GM23248 (cell line): ENCODE data around the gene SUSD3. TPM values are rescaled to one million over a fixed set of nuclear protein-coding genes. Genes with fewer than 3 reads are reported as not detected.

Source experiments
- DNase-seq: peaks from one replicate; pipeline ENCODE4 v3.0.0-alpha.2; 2015
- H2AFZ ChIP-seq: fragments of 200-600 bp; sonication (generic); 2 replicates; pipeline ENCODE4 v1.6.1; 2016; ENCODE audit warnings: antibody characterized with exemption
- H3F3A ChIP-seq: fragments of 200-600 bp; sonication (generic); 2 replicates; pipeline ENCODE4 v1.6.1; 2016; ENCODE audit warnings: mild to moderate bottlenecking, antibody characterized with exemption, mixed run types; ENCODE audit not compliant: insufficient read depth
- H3K27ac ChIP-seq: fragments of 200-600 bp; sonication (generic); 2 replicates; pipeline ENCODE4 v1.5.1; 2016; ENCODE audit warnings: mild to moderate bottlenecking
- H3K27me3 ChIP-seq: fragments of 200-600 bp; sonication (generic); replicated peaks from 2 replicates; pipeline ENCODE4 v1.6.1; 2016; ENCODE audit warnings: mild to moderate bottlenecking; ENCODE audit not compliant: insufficient read depth
- H3K36me3 ChIP-seq: fragments of 200-600 bp; sonication (generic); 2 replicates; pipeline ENCODE4 v1.6.1; 2016; ENCODE audit warnings: low read depth, mild to moderate bottlenecking
- H3K4me1 ChIP-seq: fragments of 200-600 bp; sonication (generic); 2 replicates; pipeline ENCODE4 v1.6.1; 2016; ENCODE audit warnings: mild to moderate bottlenecking; ENCODE audit not compliant: insufficient read depth
- H3K4me2 ChIP-seq: fragments of 200-600 bp; sonication (generic); one replicate; pipeline ENCODE4 v1.6.1; 2016; ENCODE audit warnings: mild to moderate bottlenecking; ENCODE audit not compliant: unreplicated experiment
- H3K4me3 ChIP-seq: fragments of 200-600 bp; sonication (generic); 2 replicates; pipeline ENCODE4 v1.5.1; 2016; ENCODE audit warnings: mild to moderate bottlenecking
- H3K79me2 ChIP-seq: fragments of 200-600 bp; sonication (generic); 2 replicates; pipeline ENCODE4 v1.6.1; 2016; ENCODE audit warnings: mild to moderate bottlenecking; ENCODE audit not compliant: insufficient read depth
- H3K9ac ChIP-seq: fragments of 200-600 bp; sonication (generic); 2 replicates; pipeline ENCODE4 v1.6.1; 2016; ENCODE audit warnings: mild to moderate bottlenecking
- H3K9me2 ChIP-seq: fragments of 200-600 bp; sonication (generic); 2 replicates; pipeline ENCODE4 v1.6.1; 2016; ENCODE audit warnings: mixed run types, mild to moderate bottlenecking, moderate library complexity; ENCODE audit not compliant: insufficient read depth
- H3K9me3 ChIP-seq: fragments of 200-600 bp; sonication (generic); one replicate; pipeline ENCODE4 v1.6.1; 2017; ENCODE audit warnings: low read depth
- H4K20me1 ChIP-seq: fragments of 200-600 bp; sonication (generic); 2 replicates; pipeline ENCODE4 v1.6.0; 2016; ENCODE audit not compliant: insufficient read depth
- EZH2 ChIP-seq: fragments of 200-600 bp; sonication (generic); IDR thresholded peaks from 2 replicates; pipeline ENCODE4 v1.6.1; 2018; ENCODE audit warnings: antibody characterized with exemption, mild to moderate bottlenecking; ENCODE audit not compliant: insufficient read depth, poor library complexity, severe bottlenecking
- EZH2phosphoT487 ChIP-seq: fragments of 200-600 bp; sonication (generic); IDR thresholded peaks from 2 replicates; pipeline ENCODE4 v1.6.1; 2018; ENCODE audit warnings: antibody characterized with exemption, moderate library complexity, mild to moderate bottlenecking, low read depth; ENCODE audit not compliant: insufficient read depth
- WGBS, 2 experiments: methylation state at CpG; one replicate each; pipeline ENCODE4 v1.1.6; 2015 to 2017; ENCODE audit warnings: low lambda C conversion rate in 2 of 2, low coverage in 1 of 2; ENCODE audit errors: missing lambda C conversion rate in 2 of 2; 5-methylcytosine and 5-hydroxymethylcytosine counted together
- in situ Hi-C: fragments of 300-500 bp; cut with MboI; formaldehyde crosslinking; loops from 2 replicates; pipeline ENCODE4 v1.15.0; 2020
- polyA plus RNA-seq: library from polyadenylated mRNA; unstranded; fragments of >200 nt; fragmentation: Nextera tagmentation; extraction: Ambion mirVana; gene quantifications from 2 replicates; pipeline ENCODE4 v1.2.1, GENCODE V29; 2016
- total RNA-seq: library from RNA; depleted of rRNA; stranded (reverse); fragments of >200 nt; shearing (Covaris generic); gene quantifications from 2 replicates; pipeline ENCODE4 v1.2.3, GENCODE V29; 2014

SUSD3 gene
- total and polyA plus RNA-seq, 2 experiments from 2014 or later = 0.43 TPM; not detected in 1

DNA sequence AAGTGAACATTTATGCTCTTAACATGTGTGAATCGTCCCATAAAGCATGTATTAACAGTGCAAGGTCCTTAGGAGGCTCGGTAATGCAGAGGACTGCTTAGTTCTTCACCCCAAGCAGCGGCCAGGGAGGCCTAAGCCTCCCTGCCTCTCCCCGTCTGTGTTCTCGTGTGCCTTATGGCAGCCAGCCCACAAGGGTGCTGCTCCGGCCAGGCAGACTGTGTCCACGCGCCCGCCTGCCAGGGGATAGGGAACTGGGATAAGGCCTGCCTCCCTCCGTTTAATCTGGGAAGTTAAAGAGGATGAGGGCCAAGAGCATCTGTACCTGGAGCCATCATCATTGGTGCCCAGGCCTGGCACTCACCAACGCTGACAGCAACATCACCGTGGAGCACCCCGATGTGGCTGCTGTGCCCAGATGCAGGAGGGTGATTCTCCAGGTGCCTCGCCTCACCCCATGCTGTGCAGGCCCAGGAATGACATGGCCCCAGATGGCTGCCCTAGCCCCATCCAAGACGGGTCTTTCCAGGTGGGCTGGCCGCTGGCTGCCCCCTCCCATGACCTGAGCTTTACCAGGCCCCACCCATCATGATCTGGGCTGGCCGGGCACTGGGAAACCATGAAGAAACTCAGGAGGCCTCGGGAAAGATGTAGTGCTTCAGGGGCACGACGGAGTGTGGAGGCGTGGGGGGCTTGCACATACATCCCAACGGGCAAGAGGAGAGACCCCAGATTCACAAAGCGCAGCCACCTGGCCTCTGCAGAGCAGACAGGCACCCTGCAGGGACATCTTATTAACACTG lies 35.6 kb upstream of the SUSD3 start:
- H3K27ac ChIP-seq = no peak overlapping the region
- 72 to 73% methylated on average over 23 of the region's 23 CpGs for WGBS, 2 experiments
- H3K4me3 ChIP-seq = no peak overlapping the region
- no peaks in the 10 kb centered on the region for H3K36me3 ChIP-seq
- no peaks in the 10 kb centered on the region for H4K20me1 ChIP-seq
- no peaks in the 10 kb centered on the region for H3K9me3 ChIP-seq
- in situ Hi-C loops = no loop called here
- no peaks in the 10 kb centered on the region for H3K27me3 ChIP-seq
- H3K9me2 ChIP-seq = no peaks in the 10 kb centered on the region
- no peak for TF ChIP-seq EZH2
- no peak for DNase-seq
- H3K79me2 ChIP-seq = no peaks in the 10 kb centered on the region
- H3K9ac ChIP-seq = no peak overlapping the region
- H3F3A ChIP-seq = no peaks in the 10 kb centered on the region
- no peak overlapping the region for H2AFZ ChIP-seq
- no peaks in the 10 kb centered on the region for H3K4me1 ChIP-seq
- H3K4me2 ChIP-seq = no peak overlapping the region

DNA sequence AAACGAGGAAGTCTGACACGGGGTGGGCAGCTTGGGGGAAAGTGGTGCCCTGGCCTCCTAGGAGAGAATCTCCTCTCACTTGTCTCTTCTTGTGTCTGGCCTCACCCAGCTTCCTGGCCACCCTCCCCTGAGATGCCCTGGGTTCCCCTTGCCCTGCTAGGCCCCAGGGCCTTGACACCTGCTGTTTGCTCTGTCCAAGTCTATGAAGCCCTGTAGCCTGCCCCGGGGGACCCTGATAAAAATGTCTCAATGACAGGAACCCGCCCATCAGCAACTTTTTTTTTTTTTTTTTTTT lies 35.0 kb upstream of the SUSD3 start:
- in situ Hi-C loops = no loop called here
- Histone ChIP-seq H3K4me2 (no peak overlapping the region), H3K9ac (no peak overlapping the region), H3F3A (no peaks in the 10 kb centered on the region), H3K27ac (no peak overlapping the region), H3K9me3 (no peaks in the 10 kb centered on the region), H3K4me1 (no peaks in the 10 kb centered on the region), H3K36me3 (no peaks in the 10 kb centered on the region), H3K27me3 (no peaks in the 10 kb centered on the region), H3K9me2 (no peaks in the 10 kb centered on the region), H3K4me3 (no peak overlapping the region), H3K79me2 (no peaks in the 10 kb centered on the region), H2AFZ (no peak overlapping the region), H4K20me1 (no peaks in the 10 kb centered on the region)
- no peak for DNase-seq
- WGBS, 2 experiments = 67 to 78% methylated on average over 4 of the region's 4 CpGs
- no peak for TF ChIP-seq EZH2phosphoT487
- TF ChIP-seq EZH2 = no peak

DNA sequence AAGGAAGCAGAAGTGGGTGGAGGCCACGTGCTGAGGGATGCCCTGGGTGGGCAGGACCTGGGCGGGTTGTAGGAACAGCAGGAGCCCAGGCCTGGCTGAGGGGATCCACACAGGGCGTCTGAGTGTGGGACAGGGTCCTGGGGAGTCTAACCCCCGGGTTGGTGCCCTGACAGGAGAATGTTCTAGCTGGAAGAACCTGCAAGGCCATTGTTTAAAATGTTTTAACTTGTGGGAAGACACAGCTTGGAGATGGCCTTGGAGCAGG lies 33.9 kb upstream of the SUSD3 start:
- H3K4me1 ChIP-seq = no peaks in the 10 kb centered on the region
- H3K9me2 ChIP-seq = no peaks in the 10 kb centered on the region
- H3K9ac ChIP-seq = no peak overlapping the region
- no peak overlapping the region for H2AFZ ChIP-seq
- H3K36me3 ChIP-seq = no peaks in the 10 kb centered on the region
- no peaks in the 10 kb centered on the region for H4K20me1 ChIP-seq
- H3F3A ChIP-seq = no peaks in the 10 kb centered on the region
- H3K27ac ChIP-seq = no peak overlapping the region
- H3K9me3 ChIP-seq = no peaks in the 10 kb centered on the region
- TF ChIP-seq EZH2 = no peak
- no peak for TF ChIP-seq EZH2phosphoT487
- in situ Hi-C loops = no loop called here
- no peak overlapping the region for H3K4me3 ChIP-seq
- 51 to 75% methylated on average over 4 of the region's 4 CpGs for whole genome bisulfite sequencing, 2 experiments
- H3K27me3 ChIP-seq = no peaks in the 10 kb centered on the region
- DNase-seq = no peak
- H3K79me2 ChIP-seq = no peaks in the 10 kb centered on the region
- no peak overlapping the region for H3K4me2 ChIP-seq

DNA sequence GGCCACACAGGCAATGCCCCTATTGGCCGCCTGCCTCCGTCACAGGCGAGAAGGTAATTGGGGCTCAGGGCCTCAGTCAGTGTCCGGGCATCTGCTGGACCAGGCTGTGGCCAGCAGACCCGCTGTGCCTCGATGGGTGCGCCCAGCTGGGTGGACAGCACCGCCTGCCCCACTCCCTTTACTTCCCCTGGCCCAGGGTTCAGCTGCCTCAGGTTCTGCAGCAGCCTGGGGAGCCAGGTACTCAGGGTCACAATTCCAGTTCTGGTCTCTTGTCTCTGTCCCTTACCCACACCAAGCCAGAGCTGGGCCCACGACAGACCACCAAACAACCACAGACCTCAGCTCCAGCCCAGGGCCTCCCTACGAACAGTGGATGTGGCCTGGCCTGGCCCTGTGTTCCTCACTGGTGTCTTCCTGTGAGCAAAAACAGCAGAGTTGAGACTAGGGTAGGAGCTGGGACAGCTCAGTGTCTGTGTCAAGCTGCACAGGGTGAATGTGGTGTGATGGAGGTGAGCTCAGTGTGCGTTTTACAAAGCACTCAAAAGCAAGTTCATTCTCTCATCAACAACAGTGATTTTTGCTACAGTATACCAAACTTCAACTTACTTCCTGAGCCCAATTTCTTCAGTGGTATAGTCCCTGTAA lies 33.4 kb upstream of the SUSD3 start:
- H3K9me2 ChIP-seq = no peaks in the 10 kb centered on the region
- no peak for TF ChIP-seq EZH2
- TF ChIP-seq EZH2phosphoT487 = no peak
- H3K4me3 ChIP-seq = no peak overlapping the region
- H2AFZ ChIP-seq = no peak overlapping the region
- no peaks in the 10 kb centered on the region for H3K9me3 ChIP-seq
- no peaks in the 10 kb centered on the region for H3K27me3 ChIP-seq
- H3K79me2 ChIP-seq = no peaks in the 10 kb centered on the region
- no peaks in the 10 kb centered on the region for H3K36me3 ChIP-seq
- 76% methylated on average over 10 of the region's 11 CpGs for WGBS, 2 experiments
- H3K4me1 ChIP-seq = no peaks in the 10 kb centered on the region
- no peak for DNase-seq
- no peaks in the 10 kb centered on the region for H4K20me1 ChIP-seq
- H3K9ac ChIP-seq = no peak overlapping the region
- no peaks in the 10 kb centered on the region for H3F3A ChIP-seq
- no peak overlapping the region for H3K4me2 ChIP-seq
- no peak overlapping the region for H3K27ac ChIP-seq
- in situ Hi-C loops = no loop called here
